ENCODE measurements around the gene ATAD5.
A peak's percentile ranks its signal among the peaks of the same experiment; 100 is the strongest.

GRCh38 chr17:30793282-30793977 is 38.3 kb upstream of the ATAD5 start:
- TF ChIP-seq POLR2A (IDR thresholded peaks at IDR 0.05; ENCODE audit: low read length) (peak; percentile 7), GATA1 (IDR thresholded peaks at IDR 0.05; ENCODE audit: low read depth, low read length) (no peak)
